HEK293 (cell line): ENCODE results near the gene ADAMTS17.

ENCODE experiments used
- IKZF3 ChIP-seq: fragments of 450-650 bp; IDR thresholded peaks from 2 replicates; pipeline ENCODE4 v1.5.0; 2018; ENCODE audit warnings: missing biosample characterization, mild to moderate bottlenecking, missing genetic modification characterization, moderate library complexity
- ZBTB1 ChIP-seq: fragments of 450-650 bp; formaldehyde crosslinking; IDR thresholded peaks from 2 replicates; pipeline ENCODE4 v1.5.1; 2016; ENCODE audit warnings: missing biosample characterization, missing genetic modification characterization
- ZNF223 ChIP-seq: fragments of 450-650 bp; formaldehyde crosslinking; IDR thresholded peaks from 2 replicates; pipeline ENCODE4 v1.5.1; 2016; ENCODE audit warnings: missing biosample characterization, missing genetic modification characterization
- ZNF311 ChIP-seq: fragments of 450-650 bp; formaldehyde crosslinking; IDR thresholded peaks from 2 replicates; pipeline ENCODE4 v1.5.1; 2017; ENCODE audit warnings: missing biosample characterization, missing genetic modification characterization, borderline replicate concordance
- ZNF747 ChIP-seq: fragments of 450-650 bp; formaldehyde crosslinking; IDR thresholded peaks from 2 replicates; pipeline ENCODE4 v1.5.1; 2016; ENCODE audit warnings: missing biosample characterization, missing genetic modification characterization
- TF ChIP-seq, protein P1 (sequence below): fragments of 450-650 bp; formaldehyde crosslinking; IDR thresholded peaks from 2 replicates; pipeline ENCODE4 v1.5.1; 2016; ENCODE audit warnings: missing biosample characterization, missing genetic modification characterization
- TF ChIP-seq, protein P2 (sequence below): fragments of 450-650 bp; formaldehyde crosslinking; IDR thresholded peaks from 2 replicates; pipeline ENCODE4 v1.5.1; 2016; ENCODE audit warnings: missing biosample characterization, missing genetic modification characterization
- TF ChIP-seq, protein P3 (sequence below): fragments of 450-650 bp; formaldehyde crosslinking; IDR thresholded peaks from 2 replicates; pipeline ENCODE4 v1.5.1; 2016; ENCODE audit warnings: missing biosample characterization, missing genetic modification characterization, low read depth
- TF ChIP-seq, protein P4 (sequence below): fragments of 450-650 bp; formaldehyde crosslinking; IDR thresholded peaks from 2 replicates; pipeline ENCODE4 v1.5.1; 2016; ENCODE audit warnings: missing biosample characterization, missing genetic modification characterization
- TF ChIP-seq, protein P5 (sequence below): fragments of 450-650 bp; formaldehyde crosslinking; IDR thresholded peaks from 2 replicates; pipeline ENCODE4 v1.5.1; 2016; ENCODE audit warnings: missing biosample characterization, missing genetic modification characterization

DNA sequence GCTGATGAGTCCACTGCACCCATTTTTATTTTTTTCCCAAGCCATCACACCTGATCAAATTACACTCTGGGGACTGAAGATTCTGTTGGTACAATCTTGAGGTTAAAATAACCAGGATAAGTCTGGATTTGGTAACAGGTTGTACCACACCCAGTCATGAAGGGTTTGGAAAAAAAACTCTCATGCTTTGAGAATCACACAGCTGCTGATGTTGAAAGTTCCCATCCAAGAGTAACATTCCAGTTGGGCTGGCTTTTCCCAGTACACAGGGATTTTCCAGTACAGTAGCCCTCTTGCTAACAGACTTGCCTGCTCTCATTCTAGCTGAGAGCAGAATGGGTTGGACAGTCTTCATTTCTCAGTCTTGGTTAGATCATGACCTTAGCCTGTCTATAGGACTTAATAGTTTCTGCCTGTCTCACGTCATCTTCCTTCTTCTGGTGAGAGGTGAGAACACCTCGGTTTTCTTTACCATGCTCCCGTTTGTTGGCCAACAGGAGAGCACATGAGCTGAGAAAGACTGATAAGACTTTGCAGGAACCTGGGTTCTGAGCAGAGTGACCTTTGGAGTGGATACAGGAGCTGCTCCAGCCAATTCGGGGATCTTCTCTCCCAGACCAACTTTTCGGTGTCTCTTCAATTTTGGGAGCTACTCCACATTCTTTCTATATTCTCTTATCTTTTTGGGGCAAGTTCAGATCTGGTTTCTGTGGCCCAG, 308.5 kb downstream of the ADAMTS17 start:
- TF ChIP-seq, protein P1, sequence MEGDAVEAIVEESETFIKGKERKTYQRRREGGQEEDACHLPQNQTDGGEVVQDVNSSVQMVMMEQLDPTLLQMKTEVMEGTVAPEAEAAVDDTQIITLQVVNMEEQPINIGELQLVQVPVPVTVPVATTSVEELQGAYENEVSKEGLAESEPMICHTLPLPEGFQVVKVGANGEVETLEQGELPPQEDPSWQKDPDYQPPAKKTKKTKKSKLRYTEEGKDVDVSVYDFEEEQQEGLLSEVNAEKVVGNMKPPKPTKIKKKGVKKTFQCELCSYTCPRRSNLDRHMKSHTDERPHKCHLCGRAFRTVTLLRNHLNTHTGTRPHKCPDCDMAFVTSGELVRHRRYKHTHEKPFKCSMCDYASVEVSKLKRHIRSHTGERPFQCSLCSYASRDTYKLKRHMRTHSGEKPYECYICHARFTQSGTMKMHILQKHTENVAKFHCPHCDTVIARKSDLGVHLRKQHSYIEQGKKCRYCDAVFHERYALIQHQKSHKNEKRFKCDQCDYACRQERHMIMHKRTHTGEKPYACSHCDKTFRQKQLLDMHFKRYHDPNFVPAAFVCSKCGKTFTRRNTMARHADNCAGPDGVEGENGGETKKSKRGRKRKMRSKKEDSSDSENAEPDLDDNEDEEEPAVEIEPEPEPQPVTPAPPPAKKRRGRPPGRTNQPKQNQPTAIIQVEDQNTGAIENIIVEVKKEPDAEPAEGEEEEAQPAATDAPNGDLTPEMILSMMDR (tag by site-specific recombination): no peak
- TF ChIP-seq, protein P2, sequence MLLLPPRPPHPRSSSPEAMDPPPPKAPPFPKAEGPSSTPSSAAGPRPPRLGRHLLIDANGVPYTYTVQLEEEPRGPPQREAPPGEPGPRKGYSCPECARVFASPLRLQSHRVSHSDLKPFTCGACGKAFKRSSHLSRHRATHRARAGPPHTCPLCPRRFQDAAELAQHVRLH (tag by site-specific recombination): no peak
- TF ChIP-seq, protein P3, sequence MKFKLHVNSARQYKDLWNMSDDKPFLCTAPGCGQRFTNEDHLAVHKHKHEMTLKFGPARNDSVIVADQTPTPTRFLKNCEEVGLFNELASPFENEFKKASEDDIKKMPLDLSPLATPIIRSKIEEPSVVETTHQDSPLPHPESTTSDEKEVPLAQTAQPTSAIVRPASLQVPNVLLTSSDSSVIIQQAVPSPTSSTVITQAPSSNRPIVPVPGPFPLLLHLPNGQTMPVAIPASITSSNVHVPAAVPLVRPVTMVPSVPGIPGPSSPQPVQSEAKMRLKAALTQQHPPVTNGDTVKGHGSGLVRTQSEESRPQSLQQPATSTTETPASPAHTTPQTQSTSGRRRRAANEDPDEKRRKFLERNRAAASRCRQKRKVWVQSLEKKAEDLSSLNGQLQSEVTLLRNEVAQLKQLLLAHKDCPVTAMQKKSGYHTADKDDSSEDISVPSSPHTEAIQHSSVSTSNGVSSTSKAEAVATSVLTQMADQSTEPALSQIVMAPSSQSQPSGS: no peak
- TF ChIP-seq ZNF747 (tag by site-specific recombination) (no peak), ZBTB1 (tag by site-specific recombination) (no peak), ZNF223 (no peak), ZNF311 (no peak), IKZF3 (no peak)
- TF ChIP-seq, protein P4, sequence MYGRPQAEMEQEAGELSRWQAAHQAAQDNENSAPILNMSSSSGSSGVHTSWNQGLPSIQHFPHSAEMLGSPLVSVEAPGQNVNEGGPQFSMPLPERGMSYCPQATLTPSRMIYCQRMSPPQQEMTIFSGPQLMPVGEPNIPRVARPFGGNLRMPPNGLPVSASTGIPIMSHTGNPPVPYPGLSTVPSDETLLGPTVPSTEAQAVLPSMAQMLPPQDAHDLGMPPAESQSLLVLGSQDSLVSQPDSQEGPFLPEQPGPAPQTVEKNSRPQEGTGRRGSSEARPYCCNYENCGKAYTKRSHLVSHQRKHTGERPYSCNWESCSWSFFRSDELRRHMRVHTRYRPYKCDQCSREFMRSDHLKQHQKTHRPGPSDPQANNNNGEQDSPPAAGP (tag by site-specific recombination): no peak
- TF ChIP-seq, protein P5, sequence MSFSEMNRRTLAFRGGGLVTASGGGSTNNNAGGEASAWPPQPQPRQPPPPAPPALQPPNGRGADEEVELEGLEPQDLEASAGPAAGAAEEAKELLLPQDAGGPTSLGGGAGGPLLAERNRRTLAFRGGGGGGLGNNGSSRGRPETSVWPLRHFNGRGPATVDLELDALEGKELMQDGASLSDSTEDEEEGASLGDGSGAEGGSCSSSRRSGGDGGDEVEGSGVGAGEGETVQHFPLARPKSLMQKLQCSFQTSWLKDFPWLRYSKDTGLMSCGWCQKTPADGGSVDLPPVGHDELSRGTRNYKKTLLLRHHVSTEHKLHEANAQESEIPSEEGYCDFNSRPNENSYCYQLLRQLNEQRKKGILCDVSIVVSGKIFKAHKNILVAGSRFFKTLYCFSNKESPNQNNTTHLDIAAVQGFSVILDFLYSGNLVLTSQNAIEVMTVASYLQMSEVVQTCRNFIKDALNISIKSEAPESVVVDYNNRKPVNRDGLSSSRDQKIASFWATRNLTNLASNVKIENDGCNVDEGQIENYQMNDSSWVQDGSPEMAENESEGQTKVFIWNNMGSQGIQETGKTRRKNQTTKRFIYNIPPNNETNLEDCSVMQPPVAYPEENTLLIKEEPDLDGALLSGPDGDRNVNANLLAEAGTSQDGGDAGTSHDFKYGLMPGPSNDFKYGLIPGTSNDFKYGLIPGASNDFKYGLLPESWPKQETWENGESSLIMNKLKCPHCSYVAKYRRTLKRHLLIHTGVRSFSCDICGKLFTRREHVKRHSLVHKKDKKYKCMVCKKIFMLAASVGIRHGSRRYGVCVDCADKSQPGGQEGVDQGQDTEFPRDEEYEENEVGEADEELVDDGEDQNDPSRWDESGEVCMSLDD (tag by site-specific recombination): no peak
